Measurements from ENCODE around the gene RFX1. TPM values are rescaled to one million over a fixed set of nuclear protein-coding genes. Genes with fewer than 3 reads are reported as not detected.
A peak's percentile ranks its signal among the peaks of the same experiment; 100 is the strongest.

Gene RFX1
- total and polyA plus RNA-seq, 2 donors (not counting 1 experiment from before 2014, with no cell fraction given): 9.2 to 33.3 TPM

DNA sequence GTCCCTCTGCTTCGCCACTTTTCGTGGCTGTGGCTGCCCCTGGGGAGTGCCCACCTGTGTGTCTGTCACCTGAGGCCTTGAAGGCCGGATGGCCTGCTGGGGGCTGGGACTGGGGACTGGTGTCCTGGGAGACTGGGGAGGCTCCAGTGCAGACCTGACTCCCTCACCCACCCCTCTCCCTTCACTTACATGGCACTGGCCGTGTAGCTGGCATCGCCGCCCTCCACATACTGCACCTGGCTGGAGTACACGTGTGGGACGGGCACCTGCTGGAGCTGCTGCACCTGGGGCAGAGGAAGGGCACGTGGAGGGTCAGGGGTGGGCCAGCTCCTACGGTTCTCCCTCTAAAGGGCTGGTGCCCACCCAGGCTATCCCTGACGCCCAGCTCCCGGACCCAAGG lies 28.3 kb downstream of the RFX1 start:
- Histone ChIP-seq H2AFZ (ENCODE audit: insufficient read depth, low read depth, low read length, poor library complexity, severe bottlenecking) (no peak overlapping the region), H3K79me2 (ENCODE audit: control insufficient read depth, insufficient read depth, low read length) (peaks cover 1% of the 10 kb centered on the region), H3K4me3 (ENCODE audit: control extremely low read depth in 1 of 5, extremely low read depth in 1 of 5, insufficient read depth in 1 of 5, low read depth in 2 of 5, low read length in 4 of 5) (no peak overlapping the region), H3K27ac (ENCODE audit: low read length in 2 of 2) (no peak overlapping the region), H3K36me3 (replicated peaks in 1 of 2; ENCODE audit: control extremely low read depth in 1 of 2, control insufficient read depth in 1 of 2, extremely low read depth in 1 of 2, insufficient read depth in 2 of 2, low read length in 1 of 2) (peaks cover 0 to 13% of the 10 kb centered on the region in 2 experiments), H3K4me2 (replicated peaks; ENCODE audit: low read depth, low read length, poor library complexity, severe bottlenecking) (peak overlapping the region; percentile 94), H3K27me3 (replicated peaks in 1 of 4; ENCODE audit: control extremely low read depth in 1 of 4, control insufficient read depth in 3 of 4, insufficient read depth in 4 of 4, low read length in 3 of 4) (peaks cover 0 to 7% (median 0%) of the 10 kb centered on the region in 4 experiments), H3K4me1 (ENCODE audit: control insufficient read depth in 2 of 2, insufficient read depth in 2 of 2, low read length in 2 of 2) (peaks cover 25 to 49% of the 10 kb centered on the region in 2 donors), H3K9ac (ENCODE audit: low read length) (no peak overlapping the region), H3K9me3 (ENCODE audit: control extremely low read depth in 1 of 3, control insufficient read depth in 2 of 3, insufficient read depth in 1 of 3, low read length in 2 of 3) (no peaks in the 10 kb centered on the region), H4K20me1 (ENCODE audit: control insufficient read depth, insufficient read depth, low read length, poor library complexity, severe bottlenecking) (no peaks in the 10 kb centered on the region)
- H3K9me3 Mint-ChIP-seq (ENCODE audit: insufficient read depth): no peaks in the 10 kb centered on the region
- H3K27ac Mint-ChIP-seq: peak overlapping the region; percentile 67
- 92% methylated on average over 10 of the region's 12 CpGs for WGBS (ENCODE audit: insufficient coverage)
- no peak for DNase-seq
- intact Hi-C loops (cut with micrococcal nuclease): no loop called here
- TF ChIP-seq, protein P1, sequence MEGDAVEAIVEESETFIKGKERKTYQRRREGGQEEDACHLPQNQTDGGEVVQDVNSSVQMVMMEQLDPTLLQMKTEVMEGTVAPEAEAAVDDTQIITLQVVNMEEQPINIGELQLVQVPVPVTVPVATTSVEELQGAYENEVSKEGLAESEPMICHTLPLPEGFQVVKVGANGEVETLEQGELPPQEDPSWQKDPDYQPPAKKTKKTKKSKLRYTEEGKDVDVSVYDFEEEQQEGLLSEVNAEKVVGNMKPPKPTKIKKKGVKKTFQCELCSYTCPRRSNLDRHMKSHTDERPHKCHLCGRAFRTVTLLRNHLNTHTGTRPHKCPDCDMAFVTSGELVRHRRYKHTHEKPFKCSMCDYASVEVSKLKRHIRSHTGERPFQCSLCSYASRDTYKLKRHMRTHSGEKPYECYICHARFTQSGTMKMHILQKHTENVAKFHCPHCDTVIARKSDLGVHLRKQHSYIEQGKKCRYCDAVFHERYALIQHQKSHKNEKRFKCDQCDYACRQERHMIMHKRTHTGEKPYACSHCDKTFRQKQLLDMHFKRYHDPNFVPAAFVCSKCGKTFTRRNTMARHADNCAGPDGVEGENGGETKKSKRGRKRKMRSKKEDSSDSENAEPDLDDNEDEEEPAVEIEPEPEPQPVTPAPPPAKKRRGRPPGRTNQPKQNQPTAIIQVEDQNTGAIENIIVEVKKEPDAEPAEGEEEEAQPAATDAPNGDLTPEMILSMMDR (IDR thresholded peaks at IDR 0.05): no peak
- TF ChIP-seq EZH2 (IDR thresholded peaks at IDR 0.05; ENCODE audit: borderline replicate concordance, insufficient read depth, low read depth, low read length, poor library complexity, severe bottlenecking): no peak
- no peak for ATAC-seq (ENCODE audit: low read depth)
- no peaks in the 10 kb centered on the region for H3K27me3 Mint-ChIP-seq
- ChIA-PET POLR2A (no interaction called here), CTCF (interaction anchor here (0.8 to 1.4 kb wide), 5 partner anchors 8 to 94 kb away, joined by 3 to 5 read pairs (median 3); partner anchors contain the start of gene IL27RA)
- peak overlapping the region; percentile 53 for H3K4me3 Mint-ChIP-seq
- H3K4me1 Mint-ChIP-seq: peaks cover 39% of the 10 kb centered on the region

DNA sequence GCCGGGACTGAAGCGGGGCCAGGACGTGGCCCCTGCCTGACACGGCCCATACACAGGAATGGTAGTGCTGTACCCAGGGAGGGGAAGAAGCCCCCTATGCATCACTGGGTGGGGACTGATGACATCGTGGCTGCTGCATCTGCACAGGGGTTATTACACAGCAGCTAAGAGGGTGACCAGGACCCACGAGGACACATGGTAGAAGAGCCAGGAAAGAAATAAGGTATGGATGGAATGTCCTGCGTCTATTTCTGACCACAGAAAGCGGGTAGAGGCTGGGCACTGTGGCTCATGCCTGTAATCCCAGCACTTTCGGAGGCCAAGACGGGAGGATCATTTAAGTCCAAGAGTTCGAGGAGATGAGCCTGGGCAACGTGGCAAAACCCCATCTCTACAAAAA lies 29.7 kb downstream of the RFX1 start:
- peaks cover 14 to 36% of the 10 kb centered on the region in 2 donors for H3K4me1 ChIP-seq (ENCODE audit: control insufficient read depth in 2 of 2, insufficient read depth in 2 of 2, low read length in 2 of 2)
- H3K9me3 Mint-ChIP-seq (ENCODE audit: insufficient read depth): no peaks in the 10 kb centered on the region
- intact Hi-C loops (cut with micrococcal nuclease): no loop called here
- H3K27ac ChIP-seq (ENCODE audit: low read length in 2 of 2): no peak overlapping the region
- peaks cover 0 to 7% (median 0%) of the 10 kb centered on the region in 4 experiments for H3K27me3 ChIP-seq (replicated peaks in 1 of 4; ENCODE audit: control extremely low read depth in 1 of 4, control insufficient read depth in 3 of 4, insufficient read depth in 4 of 4, low read length in 3 of 4)
- no peaks in the 10 kb centered on the region for H3K79me2 ChIP-seq (ENCODE audit: control insufficient read depth, insufficient read depth, low read length)
- no peak overlapping the region for H2AFZ ChIP-seq (ENCODE audit: insufficient read depth, low read depth, low read length, poor library complexity, severe bottlenecking)
- WGBS (ENCODE audit: insufficient coverage): 94% methylated on average over 10 of the region's 12 CpGs
- no peak overlapping the region for H3K4me2 ChIP-seq (replicated peaks; ENCODE audit: low read depth, low read length, poor library complexity, severe bottlenecking)
- no peak overlapping the region for H3K4me3 ChIP-seq (ENCODE audit: control extremely low read depth in 1 of 5, extremely low read depth in 1 of 5, insufficient read depth in 1 of 5, low read depth in 2 of 5, low read length in 4 of 5)
- peak overlapping the region; percentile 29 for H3K4me3 Mint-ChIP-seq
- peaks cover 0 to 18% of the 10 kb centered on the region in 2 experiments for H3K36me3 ChIP-seq (replicated peaks in 1 of 2; ENCODE audit: control extremely low read depth in 1 of 2, control insufficient read depth in 1 of 2, extremely low read depth in 1 of 2, insufficient read depth in 2 of 2, low read length in 1 of 2)
- no peak overlapping the region for H3K9ac ChIP-seq (ENCODE audit: low read length)
- H4K20me1 ChIP-seq (ENCODE audit: control insufficient read depth, insufficient read depth, low read length, poor library complexity, severe bottlenecking): no peaks in the 10 kb centered on the region
- TF ChIP-seq, protein P1 (IDR thresholded peaks at IDR 0.05): no peak
- TF ChIP-seq EZH2 (IDR thresholded peaks at IDR 0.05; ENCODE audit: borderline replicate concordance, insufficient read depth, low read depth, low read length, poor library complexity, severe bottlenecking): no peak
- peaks cover 27% of the 10 kb centered on the region for H3K4me1 Mint-ChIP-seq
- H3K9me3 ChIP-seq (ENCODE audit: control extremely low read depth in 1 of 3, control insufficient read depth in 2 of 3, insufficient read depth in 1 of 3, low read length in 2 of 3): no peaks in the 10 kb centered on the region
- POLR2A ChIA-PET: interaction anchor here (1.9 kb wide), 1 partner anchor 9 kb away, joined by 5 read pairs; no protein-coding TSS in a partner anchor
- CTCF ChIA-PET: interaction anchor here (0.5 to 1.8 kb wide), 3 partner anchors 67 to 563 kb away, joined by 3 to 5 read pairs (median 3); no protein-coding TSS in a partner anchor
- H3K27me3 Mint-ChIP-seq: no peaks in the 10 kb centered on the region
- ATAC-seq (ENCODE audit: low read depth) (no peak), DNase-seq (no peak)
- H3K27ac Mint-ChIP-seq: peak overlapping the region; percentile 46

Measured in B cell (primary cell).